ENCODE measurements around the gene ACOXL.

The ACOXL gene

GRCh38 chr2:110746586-110747521 lies 14.5 kb downstream of the ACOXL start:
- Histone ChIP-seq H3K27me3 (replicated peaks; ENCODE audit: control insufficient read depth, insufficient read depth, low read length) (no peaks in the 10 kb centered on the region; the same call in 1 of the 2 replicates), H3K4me3 (replicated peaks; ENCODE audit: low read depth, low read length) (no peak overlapping the region), H3K36me3 (ENCODE audit: control insufficient read depth, insufficient read depth, low read length) (no peaks in the 10 kb centered on the region)

GRCh38 chr2:110747522-110748488 lies 15.4 kb downstream of the ACOXL start:
- H3K36me3 ChIP-seq (ENCODE audit: control insufficient read depth, insufficient read depth, low read length): no peaks in the 10 kb centered on the region
- DNase-seq (ENCODE audit: extremely low read depth, insufficient read length): no peak
- TF ChIP-seq CTCF (IDR thresholded peaks at IDR 0.05; ENCODE audit: insufficient read depth, low read length, poor library complexity, severe bottlenecking): no peak
- no peaks in the 10 kb centered on the region; the same call in 1 of the 2 replicates for H3K27me3 ChIP-seq (replicated peaks; ENCODE audit: control insufficient read depth, insufficient read depth, low read length)
- no peak overlapping the region for H3K4me3 ChIP-seq (replicated peaks; ENCODE audit: low read depth, low read length)

More at GRCh38 chr2:110746586-110747521, 14.5 kb downstream of the ACOXL start:
- TF ChIP-seq CTCF (IDR thresholded peaks at IDR 0.05; ENCODE audit: insufficient read depth, low read length, poor library complexity, severe bottlenecking): no peak
- no peak for DNase-seq (ENCODE audit: extremely low read depth, insufficient read length)

- peak; percentile 83 for DNase-seq (ENCODE audit: extremely low read depth, insufficient read length)
- H3K4me3 ChIP-seq (replicated peaks; ENCODE audit: low read depth, low read length): peak overlapping the region; percentile 36; the same call in 1 of the 2 replicates
- H3K36me3 ChIP-seq (ENCODE audit: control insufficient read depth, insufficient read depth, low read length): no peaks in the 10 kb centered on the region
- no peak for TF ChIP-seq CTCF (IDR thresholded peaks at IDR 0.05; ENCODE audit: insufficient read depth, low read length, poor library complexity, severe bottlenecking)
- no peaks in the 10 kb centered on the region; the same call in 1 of the 2 replicates for H3K27me3 ChIP-seq (replicated peaks; ENCODE audit: control insufficient read depth, insufficient read depth, low read length)
These were observed 16.1 kb downstream of the ACOXL start for GRCh38 chr2:110748489-110748867.

GRCh38 chr2:110751642-110752041 lies 19.3 kb downstream of the ACOXL start:
- no peak for TF ChIP-seq CTCF (IDR thresholded peaks at IDR 0.05; ENCODE audit: insufficient read depth, low read length, poor library complexity, severe bottlenecking)
- no peak for DNase-seq (ENCODE audit: extremely low read depth, insufficient read length)
- Histone ChIP-seq H3K36me3 (ENCODE audit: control insufficient read depth, insufficient read depth, low read length) (no peaks in the 10 kb centered on the region), H3K27me3 (replicated peaks; ENCODE audit: control insufficient read depth, insufficient read depth, low read length) (no peaks in the 10 kb centered on the region; the same call in 1 of the 2 replicates), H3K4me3 (replicated peaks; ENCODE audit: low read depth, low read length) (no peak overlapping the region)

GRCh38 chr2:110752871-110753270 lies 20.5 kb downstream of the ACOXL start:
- TF ChIP-seq CTCF (IDR thresholded peaks at IDR 0.05; ENCODE audit: insufficient read depth, low read length, poor library complexity, severe bottlenecking): no peak
- Histone ChIP-seq H3K27me3 (replicated peaks; ENCODE audit: control insufficient read depth, insufficient read depth, low read length) (no peaks in the 10 kb centered on the region; the same call in 1 of the 2 replicates), H3K36me3 (ENCODE audit: control insufficient read depth, insufficient read depth, low read length) (no peaks in the 10 kb centered on the region), H3K4me3 (replicated peaks; ENCODE audit: low read depth, low read length) (no peak overlapping the region)
- no peak for DNase-seq (ENCODE audit: extremely low read depth, insufficient read length)

Measured in GM06990 (cell line).